SK-N-SH (cell line): ENCODE data around the gene CDR2. TPM values are rescaled to one million over a fixed set of nuclear protein-coding genes. Genes with fewer than 3 reads are reported as not detected.

Experiments used
- CTCF ChIA-PET: fragments of 300-600, 350-600 bp; formaldehyde crosslinking; extraction: SDS; loops from one replicate; lab custom pipeline; 2021; lab: Yijun Ruan, JAX
- POLR2A ChIA-PET: fragments of 350-600 bp; sonication (Branson Sonifier 250); formaldehyde crosslinking; extraction: SDS; loops from one replicate; lab custom pipeline; 2020; ENCODE audit warnings: antibody characterized with exemption, inconsistent platforms; lab: Yijun Ruan, JAX
- DNase-seq: peaks from one replicate; pipeline ENCODE4 v3.0.0; 2012
- H2AFZ ChIP-seq: fragments of 200-600 bp; sonication (generic); 2 replicates; pipeline ENCODE4 v1.8.1; 2016; ENCODE audit warnings: antibody characterized with exemption, mild to moderate bottlenecking, low read depth
- H3F3A ChIP-seq: fragments of 200-600 bp; sonication (generic); replicated peaks from 2 replicates; pipeline ENCODE3; 2016; ENCODE audit warnings: antibody characterized with exemption, mild to moderate bottlenecking; ENCODE audit not compliant: insufficient read depth
- H3K27ac ChIP-seq, 2 experiments: fragments of 200-500 bp in 1 of 2; fragments of 200-600 bp in 1 of 2; sonication (Bioruptor generic) in 1 of 2; sonication (generic), shearing (Covaris generic) in 1 of 2; 2 replicates each; pipeline versions ENCODE4 v1.5.1 to v1.6.1; 2014 to 2016; ENCODE audit warnings: low read depth in 2 of 2, inconsistent platforms in 1 of 2, low read length in 1 of 2, mild to moderate bottlenecking in 1 of 2, mixed read lengths in 1 of 2
- H3K27me3 ChIP-seq: fragments of 200-600 bp; sonication (generic), shearing (Covaris generic); 2 replicates; pipeline ENCODE4 v1.6.1; 2016; ENCODE audit warnings: mixed run types; ENCODE audit not compliant: insufficient read depth
- H3K36me3 ChIP-seq, 2 experiments: fragments of 200-500 bp in 1 of 2; fragments of 200-600 bp in 1 of 2; sonication (Bioruptor generic) in 1 of 2; sonication (generic) in 1 of 2; replicated peaks in 1 of 2; 2 replicates each; pipeline versions ENCODE3 to v1.5.1; 2014 to 2016; ENCODE audit warnings: low read length in 1 of 2, mild to moderate bottlenecking in 1 of 2; ENCODE audit not compliant: insufficient read depth in 2 of 2, control insufficient read depth in 1 of 2
- H3K4me1 ChIP-seq, 2 experiments: fragments of 200-500 bp in 1 of 2; fragments of 200-600 bp in 1 of 2; sonication (Bioruptor generic) in 1 of 2; sonication (generic), shearing (Covaris generic) in 1 of 2; 2 replicates each; pipeline versions ENCODE4 v1.5.1 to v1.6.1; 2014 to 2016; ENCODE audit warnings: low read depth in 1 of 2, low read length in 1 of 2, mixed run types in 1 of 2; ENCODE audit not compliant: insufficient read depth in 2 of 2, control insufficient read depth in 1 of 2
- H3K4me2 ChIP-seq: fragments of 200-600 bp; sonication (generic), shearing (Covaris generic); 2 replicates; pipeline ENCODE4 v1.6.1; 2017; ENCODE audit warnings: mixed run types
- H3K4me3 ChIP-seq, 2 experiments: fragments of 200-500 bp in 1 of 2; fragments of 200-600 bp in 1 of 2; sonication (Bioruptor generic) in 1 of 2; sonication (generic), shearing (Covaris generic) in 1 of 2; 2 replicates each; pipeline versions ENCODE4 v1.5.1 to v1.8.1; 2014 to 2016; ENCODE audit warnings: low read depth in 2 of 2, inconsistent platforms in 1 of 2, low read length in 1 of 2, mild to moderate bottlenecking in 1 of 2, mixed read lengths in 1 of 2, moderate library complexity in 1 of 2
- H3K79me2 ChIP-seq: fragments of 200-600 bp; sonication (generic); 2 replicates; pipeline ENCODE4 v1.8.1; 2017; ENCODE audit warnings: mild to moderate bottlenecking; ENCODE audit not compliant: insufficient read depth
- H3K9ac ChIP-seq: fragments of 200-600 bp; sonication (generic); 2 replicates; pipeline ENCODE4 v1.6.1; 2017; ENCODE audit warnings: mixed run types
- H3K9me2 ChIP-seq: fragments of 200-600 bp; sonication (generic); 2 replicates; pipeline ENCODE4 v1.6.1; 2017; ENCODE audit warnings: mixed run types
- H3K9me3 ChIP-seq: fragments of 200-600 bp; sonication (generic); 2 replicates; pipeline ENCODE4 v1.6.1; 2017; ENCODE audit warnings: mixed run types, mild to moderate bottlenecking, moderate library complexity
- H4K20me1 ChIP-seq: fragments of 200-600 bp; sonication (generic); 2 replicates; pipeline ENCODE4 v1.6.1; 2017; ENCODE audit warnings: mild to moderate bottlenecking, mixed run types; ENCODE audit not compliant: insufficient read depth
- EP300 ChIP-seq, 2 experiments: IDR thresholded peaks; 2 replicates each; pipeline versions ENCODE4 v1.4.0 to v1.6.1; 2012; ENCODE audit warnings: borderline replicate concordance in 1 of 2, low read depth in 1 of 2, low read length in 1 of 2
- EZH2phosphoT487 ChIP-seq: fragments of 200-600 bp; sonication (generic); IDR thresholded peaks from 2 replicates; pipeline ENCODE4 v1.6.1; 2017; ENCODE audit warnings: low read depth, mixed run types, mild to moderate bottlenecking, antibody characterized with exemption, moderate library complexity, borderline replicate concordance
- FOXJ3 ChIP-seq: sonication (generic); formaldehyde crosslinking; IDR thresholded peaks from 2 replicates; pipeline ENCODE4 v1.5.1; 2020; ENCODE audit warnings: mild to moderate bottlenecking, missing genetic modification reagents
- FOXM1 ChIP-seq: IDR thresholded peaks from 2 replicates; pipeline ENCODE4 v1.4.0; 2012; ENCODE audit warnings: low read depth, mild to moderate bottlenecking
- GABPA ChIP-seq: IDR thresholded peaks from 2 replicates; pipeline ENCODE4 v1.4.0; 2012; ENCODE audit warnings: low read depth, mild to moderate bottlenecking
- GATA2 ChIP-seq: sonication (generic); formaldehyde crosslinking; IDR thresholded peaks from 2 replicates; pipeline ENCODE4 v1.5.0; 2020; ENCODE audit warnings: mild to moderate bottlenecking, missing genetic modification reagents
- JUND ChIP-seq: IDR thresholded peaks from 2 replicates; pipeline ENCODE4 v1.4.0; 2012
- MXI1 ChIP-seq: IDR thresholded peaks from 2 replicates; pipeline ENCODE4 v1.6.1; 2012; ENCODE audit warnings: mild to moderate bottlenecking, low read depth, low read length, improper control_type of control experiment
- NFIC ChIP-seq: IDR thresholded peaks from 2 replicates; pipeline ENCODE4 v1.4.0; 2012; ENCODE audit warnings: borderline replicate concordance
- NRF1 ChIP-seq: IDR thresholded peaks from 2 replicates; pipeline ENCODE4 v1.6.1; 2012; ENCODE audit warnings: low read depth, mild to moderate bottlenecking, low read length
- RCOR1 ChIP-seq: fragments of 150-350 bp; IDR thresholded peaks from 2 replicates; pipeline ENCODE4 v1.6.1; 2017; ENCODE audit warnings: antibody characterized with exemption, low read length
- RFX5 ChIP-seq: IDR thresholded peaks from 2 replicates; pipeline ENCODE4 v1.6.1; 2012; ENCODE audit warnings: mild to moderate bottlenecking, improper control_type of control experiment, low read length
- SIN3A ChIP-seq: IDR thresholded peaks from 2 replicates; pipeline ENCODE4 v1.6.1; 2012; ENCODE audit warnings: low read depth, mild to moderate bottlenecking, low read length, moderate library complexity, borderline replicate concordance
- SMC3 ChIP-seq: IDR thresholded peaks from 2 replicates; pipeline ENCODE4 v1.6.1; 2012; ENCODE audit warnings: low read depth, low read length, improper control_type of control experiment
- TAF1 ChIP-seq: IDR thresholded peaks from 2 replicates; pipeline ENCODE4 v1.6.1; 2012; ENCODE audit warnings: low read depth, mild to moderate bottlenecking, low read length, moderate library complexity, borderline replicate concordance
- TCF12 ChIP-seq: IDR thresholded peaks from 2 replicates; pipeline ENCODE4 v1.4.0; 2012
- WGBS: methylation state at CpG from one replicate; pipeline ENCODE4 v1.1.6; 2017; ENCODE audit warnings: low lambda C conversion rate; 5-methylcytosine and 5-hydroxymethylcytosine counted together
- polyA plus RNA-seq, 3 experiments: library from polyadenylated mRNA; depleted of rRNA; stranded (reverse); fragments of >200 nt; gene quantifications; 2 replicates each; pipeline ENCODE4 v1.2.3, GENCODE V29; 2012
- TF ChIP-seq, protein P1 (sequence below): IDR thresholded peaks from 2 replicates; pipeline ENCODE4; 2012
- TF ChIP-seq, protein P2 (sequence below): fragments of 150-350 bp; IDR thresholded peaks from 2 replicates; pipeline ENCODE4 v1.6.1; 2016; ENCODE audit warnings: mild to moderate bottlenecking, low read depth, low read length
- TF ChIP-seq, protein P3 (sequence below): IDR thresholded peaks from 2 replicates; pipeline ENCODE4 v1.4.0; 2012; ENCODE audit warnings: low read depth, borderline replicate concordance
- TF ChIP-seq, protein P4 (sequence below): IDR thresholded peaks from 2 replicates; pipeline ENCODE4 v1.4.0; 2012; ENCODE audit warnings: low read depth
- TF ChIP-seq, protein P5 (sequence below): fragments of 150-350 bp; IDR thresholded peaks from 2 replicates; pipeline ENCODE4 v1.6.1; 2017; ENCODE audit warnings: antibody characterized with exemption, low read length, low read depth, borderline replicate concordance

CDR2 gene
- polyA plus RNA-seq, 1 of the 3 experiments (the other 2 are of a cell fraction): 30.3 TPM

DNA sequence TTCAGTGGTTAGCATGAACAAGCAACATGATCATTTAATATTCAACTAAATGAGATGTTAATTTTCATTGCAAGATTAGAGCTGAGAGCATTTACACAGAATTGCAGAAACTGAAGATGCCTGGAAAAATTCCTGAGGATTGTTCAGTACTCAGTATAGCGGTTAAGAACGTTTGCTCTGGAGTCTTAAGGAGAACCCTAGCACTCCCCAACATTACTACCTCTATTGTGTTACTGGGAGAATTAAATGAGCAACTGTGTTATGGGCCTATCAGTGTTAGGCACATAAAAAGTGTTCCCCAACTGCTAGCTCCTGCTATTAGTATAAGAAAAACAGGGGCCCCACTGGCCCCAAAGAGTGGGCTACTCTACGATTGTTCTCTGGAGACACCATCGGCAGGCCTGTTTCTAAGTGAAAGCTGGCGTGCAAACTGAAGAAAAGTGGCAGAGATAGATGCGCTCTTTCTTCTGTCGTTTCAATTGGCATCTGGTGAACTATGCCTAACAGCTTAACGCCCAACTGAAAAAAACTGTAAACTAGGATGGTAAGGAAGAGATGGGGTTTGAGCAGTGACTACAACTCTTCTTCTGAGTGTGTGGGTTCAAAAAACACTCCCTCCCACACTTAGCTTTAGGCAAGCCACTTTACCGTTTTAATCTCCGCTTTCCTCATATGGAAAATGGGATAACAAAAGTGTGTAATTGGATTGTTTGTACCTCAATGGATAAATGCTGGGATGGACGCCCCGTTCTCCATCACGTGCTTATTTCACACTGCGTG lies 1.3 kb downstream of the CDR2 start (continued):
- TF ChIP-seq, protein P1, sequence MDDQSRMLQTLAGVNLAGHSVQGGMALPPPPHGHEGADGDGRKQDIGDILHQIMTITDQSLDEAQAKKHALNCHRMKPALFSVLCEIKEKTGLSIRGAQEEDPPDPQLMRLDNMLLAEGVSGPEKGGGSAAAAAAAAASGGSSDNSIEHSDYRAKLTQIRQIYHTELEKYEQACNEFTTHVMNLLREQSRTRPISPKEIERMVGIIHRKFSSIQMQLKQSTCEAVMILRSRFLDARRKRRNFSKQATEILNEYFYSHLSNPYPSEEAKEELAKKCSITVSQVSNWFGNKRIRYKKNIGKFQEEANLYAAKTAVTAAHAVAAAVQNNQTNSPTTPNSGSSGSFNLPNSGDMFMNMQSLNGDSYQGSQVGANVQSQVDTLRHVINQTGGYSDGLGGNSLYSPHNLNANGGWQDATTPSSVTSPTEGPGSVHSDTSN: no peak
- no peak for TF ChIP-seq JUND
- no peak for TF ChIP-seq EZH2phosphoT487
- TF ChIP-seq FOXM1: no peak
- no peak for TF ChIP-seq SMC3
- TF ChIP-seq, protein P2, sequence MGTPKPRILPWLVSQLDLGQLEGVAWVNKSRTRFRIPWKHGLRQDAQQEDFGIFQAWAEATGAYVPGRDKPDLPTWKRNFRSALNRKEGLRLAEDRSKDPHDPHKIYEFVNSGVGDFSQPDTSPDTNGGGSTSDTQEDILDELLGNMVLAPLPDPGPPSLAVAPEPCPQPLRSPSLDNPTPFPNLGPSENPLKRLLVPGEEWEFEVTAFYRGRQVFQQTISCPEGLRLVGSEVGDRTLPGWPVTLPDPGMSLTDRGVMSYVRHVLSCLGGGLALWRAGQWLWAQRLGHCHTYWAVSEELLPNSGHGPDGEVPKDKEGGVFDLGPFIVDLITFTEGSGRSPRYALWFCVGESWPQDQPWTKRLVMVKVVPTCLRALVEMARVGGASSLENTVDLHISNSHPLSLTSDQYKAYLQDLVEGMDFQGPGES: no peak

DNA sequence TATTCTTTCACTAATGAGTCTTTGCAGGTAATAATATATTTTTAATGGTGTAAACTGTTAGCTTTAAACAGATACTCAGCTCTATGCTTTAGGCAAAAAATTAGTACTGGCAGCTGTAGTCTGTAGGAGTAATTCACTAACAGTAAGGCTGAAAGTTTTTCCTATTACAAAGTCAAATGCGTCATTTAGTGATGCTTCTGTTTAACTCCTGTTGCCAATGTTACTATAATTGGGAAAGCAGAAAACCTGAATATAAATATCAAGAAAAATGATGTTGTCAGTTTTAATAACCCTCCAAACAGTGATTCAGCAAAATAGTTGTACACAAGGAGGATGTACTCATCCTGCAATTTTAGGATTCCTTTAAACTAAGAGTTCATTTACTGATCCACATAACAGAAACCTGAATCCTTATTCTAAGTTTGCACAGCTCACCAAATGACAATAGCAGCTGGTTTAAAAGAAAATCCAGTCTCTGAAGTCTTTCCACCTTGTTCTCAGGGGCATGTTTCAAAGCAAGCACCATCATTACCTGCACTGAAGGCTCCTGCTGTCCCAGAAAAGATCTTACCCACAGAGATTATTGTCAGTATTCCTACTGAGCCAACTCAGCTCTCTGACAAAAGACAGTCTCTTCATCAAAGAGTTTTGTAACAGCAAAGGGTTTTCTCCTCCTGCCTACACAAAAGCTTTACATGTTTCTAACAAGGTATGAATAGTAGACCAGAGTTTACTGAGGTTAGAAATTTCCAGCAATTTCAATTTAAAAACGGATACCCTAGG lies 4.2 kb downstream of the CDR2 start:
- peaks cover 7 to 38% of the 10 kb centered on the region in 2 experiments for H3K4me1 ChIP-seq
- peaks cover 89% of the 10 kb centered on the region for H3K79me2 ChIP-seq
- peaks cover 72% of the 10 kb centered on the region for H4K20me1 ChIP-seq
- WGBS: 37% methylated on average over 2 of the region's 2 CpGs
- H3K27me3 ChIP-seq: no peaks in the 10 kb centered on the region
- H2AFZ ChIP-seq: no peak overlapping the region
- ChIA-PET POLR2A (no interaction called here), CTCF (interaction anchor here (0.9 to 1.9 kb wide), 2 partner anchors 49 to 1213 kb away, joined by 3 to 7 read pairs; no protein-coding TSS in a partner anchor)
- H3K4me3 ChIP-seq: 0 out of 4 replicates have a peak overlapping the region, but pooled peaks of 1 of the 2 experiments have one; percentile 20
- H3F3A ChIP-seq: peaks cover 23% of the 10 kb centered on the region
- peaks cover 0 to 10% of the 10 kb centered on the region in 2 experiments for H3K36me3 ChIP-seq
- H3K9me2 ChIP-seq: no peaks in the 10 kb centered on the region
- no peaks in the 10 kb centered on the region for H3K9me3 ChIP-seq
- no peak for DNase-seq
- peak overlapping the region; percentile 55 for H3K4me2 ChIP-seq
- peak overlapping the region; percentile 34 for H3K9ac ChIP-seq
- peak overlapping the region; percentile 73 to 91 for H3K27ac ChIP-seq
- TF ChIP-seq FOXJ3 (CRISPR knock-in tag): no peak
- no peak for TF ChIP-seq RFX5
- TF ChIP-seq, protein P3, sequence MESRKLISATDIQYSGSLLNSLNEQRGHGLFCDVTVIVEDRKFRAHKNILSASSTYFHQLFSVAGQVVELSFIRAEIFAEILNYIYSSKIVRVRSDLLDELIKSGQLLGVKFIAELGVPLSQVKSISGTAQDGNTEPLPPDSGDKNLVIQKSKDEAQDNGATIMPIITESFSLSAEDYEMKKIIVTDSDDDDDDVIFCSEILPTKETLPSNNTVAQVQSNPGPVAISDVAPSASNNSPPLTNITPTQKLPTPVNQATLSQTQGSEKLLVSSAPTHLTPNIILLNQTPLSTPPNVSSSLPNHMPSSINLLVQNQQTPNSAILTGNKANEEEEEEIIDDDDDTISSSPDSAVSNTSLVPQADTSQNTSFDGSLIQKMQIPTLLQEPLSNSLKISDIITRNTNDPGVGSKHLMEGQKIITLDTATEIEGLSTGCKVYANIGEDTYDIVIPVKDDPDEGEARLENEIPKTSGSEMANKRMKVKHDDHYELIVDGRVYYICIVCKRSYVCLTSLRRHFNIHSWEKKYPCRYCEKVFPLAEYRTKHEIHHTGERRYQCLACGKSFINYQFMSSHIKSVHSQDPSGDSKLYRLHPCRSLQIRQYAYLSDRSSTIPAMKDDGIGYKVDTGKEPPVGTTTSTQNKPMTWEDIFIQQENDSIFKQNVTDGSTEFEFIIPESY: no peak
- TF ChIP-seq TAF1: no peak
- TF ChIP-seq EP300 (IDR thresholded peaks at IDR 0.05; ENCODE audit: borderline replicate concordance in 1 of 2, low read depth in 1 of 2, low read length in 1 of 2): peak in 1 of 2 experiments; percentile 46; a peak in 1 of 4 replicates
- no peak for TF ChIP-seq GATA2 (CRISPR knock-in tag)
- TF ChIP-seq JUND: peak; percentile 68
- peak; percentile 62 for TF ChIP-seq TCF12
- TF ChIP-seq, protein P4, sequence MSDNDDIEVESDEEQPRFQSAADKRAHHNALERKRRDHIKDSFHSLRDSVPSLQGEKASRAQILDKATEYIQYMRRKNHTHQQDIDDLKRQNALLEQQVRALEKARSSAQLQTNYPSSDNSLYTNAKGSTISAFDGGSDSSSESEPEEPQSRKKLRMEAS: no peak
- TF ChIP-seq, protein P2: no peak
- TF ChIP-seq MXI1: no peak
- no peak for TF ChIP-seq EZH2phosphoT487
- no peak for TF ChIP-seq RCOR1
- no peak for TF ChIP-seq NRF1
- TF ChIP-seq NFIC: peak; percentile 51; the same call in 1 of the 2 replicates
- TF ChIP-seq GABPA: no peak
- TF ChIP-seq, protein P5, sequence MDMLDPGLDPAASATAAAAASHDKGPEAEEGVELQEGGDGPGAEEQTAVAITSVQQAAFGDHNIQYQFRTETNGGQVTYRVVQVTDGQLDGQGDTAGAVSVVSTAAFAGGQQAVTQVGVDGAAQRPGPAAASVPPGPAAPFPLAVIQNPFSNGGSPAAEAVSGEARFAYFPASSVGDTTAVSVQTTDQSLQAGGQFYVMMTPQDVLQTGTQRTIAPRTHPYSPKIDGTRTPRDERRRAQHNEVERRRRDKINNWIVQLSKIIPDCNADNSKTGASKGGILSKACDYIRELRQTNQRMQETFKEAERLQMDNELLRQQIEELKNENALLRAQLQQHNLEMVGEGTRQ: no peak
- TF ChIP-seq SIN3A: no peak
